ENCODE data around the gene RAD51B. TPM values are rescaled to one million over a fixed set of nuclear protein-coding genes. Genes with fewer than 3 reads are reported as not detected.

Gene RAD51B
- total RNA-seq, 2 donors from 2014 or later, result 42.6 to 50.0 TPM

DNA sequence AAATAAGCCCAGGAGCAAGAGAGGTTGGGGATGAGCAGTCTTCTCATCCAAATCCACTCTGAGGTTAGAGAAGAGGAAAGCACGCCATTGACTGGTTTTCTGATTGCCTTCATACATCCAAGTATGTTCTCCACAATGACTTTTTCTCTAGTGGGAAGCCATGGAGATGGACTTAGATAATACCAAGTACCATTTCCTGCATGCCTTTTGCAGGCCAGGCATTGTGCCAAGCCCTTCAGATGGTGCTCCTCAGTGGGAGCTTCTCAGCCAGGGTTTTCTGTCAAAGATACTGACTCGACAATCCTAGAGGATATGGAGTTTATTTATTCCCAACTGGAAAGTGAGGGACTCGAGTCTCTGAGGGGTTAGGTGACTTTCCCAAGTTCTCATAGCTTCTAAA, 755.3 kb downstream of the RAD51B start:
- H3K9me3 Mint-ChIP-seq, result no peaks in the 10 kb centered on the region
- DNase-seq (no peak), ATAC-seq (replicated peaks in 1 of 2) (no peak)
- H3K36me3 Mint-ChIP-seq (ENCODE audit: insufficient read depth in 2 of 2), result no peaks in the 10 kb centered on the region
- no peaks in the 10 kb centered on the region for H3K4me1 Mint-ChIP-seq (ENCODE audit: low read depth)
- no peak overlapping the region for H3K27ac Mint-ChIP-seq
- no peak overlapping the region for H3K4me3 Mint-ChIP-seq
- H3K27me3 Mint-ChIP-seq (ENCODE audit: low read depth), result no peaks in the 10 kb centered on the region

GRCh38 chr14:68575426-68575825, 755.8 kb downstream of the RAD51B start:
- H3K4me1 Mint-ChIP-seq (ENCODE audit: low read depth), result no peaks in the 10 kb centered on the region
- H3K27me3 Mint-ChIP-seq (ENCODE audit: low read depth), result no peaks in the 10 kb centered on the region
- H3K9me3 Mint-ChIP-seq, result no peaks in the 10 kb centered on the region
- H3K27ac Mint-ChIP-seq, result no peak overlapping the region
- H3K4me3 Mint-ChIP-seq, result no peak overlapping the region
- H3K36me3 Mint-ChIP-seq (ENCODE audit: insufficient read depth in 2 of 2), result no peaks in the 10 kb centered on the region
- no peak for DNase-seq
- no peak for ATAC-seq (replicated peaks in 1 of 2)

DNA sequence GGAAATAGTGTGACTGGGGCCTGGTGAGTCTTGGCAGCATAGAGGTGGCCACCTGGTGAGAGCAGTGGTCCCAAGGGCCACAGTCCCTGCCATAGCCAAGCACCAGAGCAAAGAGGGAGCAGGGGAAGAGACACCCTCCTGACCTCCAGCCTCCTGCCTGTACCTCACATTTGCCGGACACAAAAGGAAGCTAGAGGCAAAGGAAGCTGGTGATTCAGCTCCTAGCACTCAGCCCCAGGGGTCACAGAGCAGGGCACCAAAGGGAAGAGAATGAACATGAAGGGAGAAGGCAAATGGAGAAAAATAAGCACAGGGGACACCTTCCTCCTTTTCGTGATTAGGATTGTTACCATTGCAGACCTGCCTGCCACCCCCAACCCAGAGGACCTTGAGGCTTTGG, 756.5 kb downstream of the RAD51B start:
- no peak for ATAC-seq (replicated peaks in 1 of 2)
- H3K27ac Mint-ChIP-seq, result no peak overlapping the region

DNA sequence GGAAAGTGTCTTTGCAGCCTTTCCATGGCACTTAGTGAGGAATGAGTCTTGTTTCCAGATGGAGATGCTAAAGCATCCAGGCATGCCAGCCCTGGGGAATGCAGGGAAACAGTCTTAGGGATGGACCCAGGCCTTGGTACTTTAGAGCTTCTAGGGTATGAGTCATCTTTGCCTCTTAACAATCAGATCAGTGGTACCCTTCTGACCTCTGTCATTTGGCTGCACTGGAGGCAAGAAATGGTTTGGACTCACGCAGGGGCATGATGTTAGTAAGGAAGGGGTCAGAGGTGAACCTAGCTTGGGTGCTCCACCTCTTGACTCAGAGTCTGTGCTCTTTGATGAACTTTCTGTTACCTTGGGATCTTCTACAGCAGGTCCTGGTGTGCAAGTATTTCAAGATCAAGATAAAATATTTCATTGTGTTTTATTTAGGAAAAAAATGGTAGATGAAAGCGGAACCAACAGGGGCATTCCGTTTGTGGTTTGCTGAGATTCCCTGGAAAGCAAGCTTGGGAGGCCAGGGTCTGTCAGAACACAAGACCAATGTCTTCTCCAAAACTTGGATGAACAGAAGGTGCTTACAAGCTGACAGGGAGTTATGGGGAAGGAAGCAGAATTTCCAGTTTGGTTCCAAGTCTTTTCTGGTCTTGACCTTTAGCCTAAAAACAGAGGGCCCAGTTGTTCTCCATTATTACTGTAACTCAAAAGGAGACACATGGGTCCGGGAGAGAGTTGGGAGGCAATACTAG, 757.1 kb downstream of the RAD51B start:
- peaks cover 0 to 3% of the 10 kb centered on the region in 2 donors for H3K36me3 Mint-ChIP-seq (ENCODE audit: insufficient read depth in 2 of 2)
- H3K4me3 Mint-ChIP-seq, result no peak overlapping the region
- DNase-seq (no peak), ATAC-seq (replicated peaks in 1 of 2) (no peak)
- no peaks in the 10 kb centered on the region for H3K4me1 Mint-ChIP-seq (ENCODE audit: low read depth)
- no peak overlapping the region for H3K27ac Mint-ChIP-seq
- H3K9me3 Mint-ChIP-seq, result no peaks in the 10 kb centered on the region
- H3K27me3 Mint-ChIP-seq (ENCODE audit: low read depth), result no peaks in the 10 kb centered on the region

More for the DNA sequence above, 756.5 kb downstream of the RAD51B start:
- Mint-ChIP-seq H3K4me1 (ENCODE audit: low read depth) (no peaks in the 10 kb centered on the region), H3K27me3 (ENCODE audit: low read depth) (no peaks in the 10 kb centered on the region), H3K9me3 (no peaks in the 10 kb centered on the region), H3K36me3 (ENCODE audit: insufficient read depth in 2 of 2) (no peaks in the 10 kb centered on the region), H3K4me3 (no peak overlapping the region)
- DNase-seq, result no peak

GRCh38 chr14:68577802-68578541, 758.4 kb downstream of the RAD51B start:
- Mint-ChIP-seq H3K36me3 (ENCODE audit: insufficient read depth in 2 of 2) (peaks cover 0 to 3% of the 10 kb centered on the region in 2 donors), H3K4me1 (ENCODE audit: low read depth) (no peaks in the 10 kb centered on the region)
- ATAC-seq (replicated peaks in 1 of 2), result no peak

GRCh38 chr14:68578597-68578996, 759.0 kb downstream of the RAD51B start:
- ATAC-seq (replicated peaks in 1 of 2) (no peak), DNase-seq (no peak)
- Mint-ChIP-seq H3K27me3 (ENCODE audit: low read depth) (no peaks in the 10 kb centered on the region), H3K4me3 (no peak overlapping the region), H3K36me3 (ENCODE audit: insufficient read depth in 2 of 2) (peaks cover 0 to 3% of the 10 kb centered on the region in 2 donors), H3K4me1 (ENCODE audit: low read depth) (no peaks in the 10 kb centered on the region), H3K27ac (no peak overlapping the region), H3K9me3 (peaks cover 1% of the 10 kb centered on the region in 2 donors)

More at GRCh38 chr14:68577802-68578541, 758.4 kb downstream of the RAD51B start:
- Mint-ChIP-seq H3K4me3 (no peak overlapping the region), H3K27ac (no peak overlapping the region), H3K27me3 (ENCODE audit: low read depth) (no peaks in the 10 kb centered on the region), H3K9me3 (peaks cover 1% of the 10 kb centered on the region in 2 donors)
- DNase-seq, result no peak

GRCh38 chr14:68580096-68580645, 760.6 kb downstream of the RAD51B start:
- Mint-ChIP-seq H3K27me3 (ENCODE audit: low read depth) (no peaks in the 10 kb centered on the region), H3K4me3 (no peak overlapping the region), H3K4me1 (ENCODE audit: low read depth) (no peaks in the 10 kb centered on the region), H3K27ac (no peak overlapping the region), H3K9me3 (peaks cover 1% of the 10 kb centered on the region in 2 donors), H3K36me3 (ENCODE audit: insufficient read depth in 2 of 2) (peaks cover 0 to 3% of the 10 kb centered on the region in 2 donors)
- DNase-seq, result no peak
- no peak for ATAC-seq (replicated peaks in 1 of 2)

DNA sequence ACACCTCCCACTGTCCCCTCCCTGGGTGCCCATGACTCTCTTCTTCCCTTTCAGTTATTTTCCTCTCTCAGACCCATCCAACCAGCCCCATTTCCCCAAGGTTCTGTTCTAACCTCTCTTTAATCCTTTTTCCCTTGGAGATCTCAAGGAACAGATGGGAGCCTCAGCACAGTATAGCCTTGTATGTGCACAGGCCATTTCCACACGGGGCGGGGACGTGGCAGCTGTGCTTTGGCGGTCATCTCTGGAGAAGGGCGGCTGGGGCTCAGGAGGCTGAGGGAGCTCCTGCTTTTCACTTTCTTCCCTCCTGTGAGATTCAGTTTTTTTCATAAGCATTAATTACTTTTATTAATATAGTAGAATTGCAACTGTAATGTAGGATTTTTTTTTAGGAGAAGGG, 761.1 kb downstream of the RAD51B start:
- Mint-ChIP-seq H3K4me1 (ENCODE audit: low read depth) (no peaks in the 10 kb centered on the region), H3K4me3 (no peak overlapping the region), H3K36me3 (ENCODE audit: insufficient read depth in 2 of 2) (peaks cover 0 to 3% of the 10 kb centered on the region in 2 donors), H3K9me3 (peaks cover 1% of the 10 kb centered on the region in 2 donors), H3K27ac (no peak overlapping the region), H3K27me3 (ENCODE audit: low read depth) (no peaks in the 10 kb centered on the region)
- DNase-seq, result no peak
- ATAC-seq (replicated peaks in 1 of 2), result no peak

DNA sequence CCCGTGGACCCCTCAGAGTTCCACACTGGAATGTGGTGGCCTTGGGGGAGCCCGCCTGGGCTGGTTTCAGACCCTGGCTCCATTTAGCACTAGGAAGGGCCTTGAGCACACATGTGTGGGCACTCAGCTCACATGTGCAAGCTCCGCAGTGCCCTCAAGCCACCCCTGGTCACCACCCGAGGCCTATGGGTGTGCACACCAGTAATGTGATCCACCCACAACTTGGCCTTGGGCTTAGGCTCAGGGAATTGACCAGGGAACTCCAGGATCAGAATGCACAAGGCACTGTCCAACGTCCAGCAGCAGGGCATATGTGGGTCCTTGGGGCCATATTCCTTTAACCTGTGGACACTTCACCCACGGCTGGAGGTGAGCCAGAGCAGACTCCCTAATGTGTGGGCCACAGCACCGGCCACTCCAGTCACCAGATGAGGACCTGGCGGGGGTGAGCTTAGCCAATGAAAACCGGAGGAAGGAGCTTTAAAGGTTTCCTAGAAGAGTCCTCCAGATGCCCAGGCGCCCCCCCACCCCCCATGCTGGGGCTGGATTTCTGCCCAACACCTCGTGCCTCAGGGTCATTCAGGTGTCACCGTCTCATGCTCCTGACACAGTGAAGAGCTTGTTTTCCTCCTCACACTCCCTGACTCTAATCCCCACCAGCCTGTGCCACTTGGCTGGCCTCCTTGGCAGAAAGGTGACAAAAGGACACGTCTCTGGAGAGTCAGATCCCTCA, 764.1 kb downstream of the RAD51B start:
- Mint-ChIP-seq H3K4me3 (no peak overlapping the region), H3K27ac (no peak overlapping the region), H3K4me1 (ENCODE audit: low read depth) (no peaks in the 10 kb centered on the region), H3K9me3 (peaks cover 1% of the 10 kb centered on the region in 2 donors), H3K36me3 (ENCODE audit: insufficient read depth in 2 of 2) (peaks cover 0 to 3% of the 10 kb centered on the region in 2 donors), H3K27me3 (ENCODE audit: low read depth) (no peaks in the 10 kb centered on the region)
- DNase-seq (no peak), ATAC-seq (replicated peaks in 1 of 2) (no peak)

DNA sequence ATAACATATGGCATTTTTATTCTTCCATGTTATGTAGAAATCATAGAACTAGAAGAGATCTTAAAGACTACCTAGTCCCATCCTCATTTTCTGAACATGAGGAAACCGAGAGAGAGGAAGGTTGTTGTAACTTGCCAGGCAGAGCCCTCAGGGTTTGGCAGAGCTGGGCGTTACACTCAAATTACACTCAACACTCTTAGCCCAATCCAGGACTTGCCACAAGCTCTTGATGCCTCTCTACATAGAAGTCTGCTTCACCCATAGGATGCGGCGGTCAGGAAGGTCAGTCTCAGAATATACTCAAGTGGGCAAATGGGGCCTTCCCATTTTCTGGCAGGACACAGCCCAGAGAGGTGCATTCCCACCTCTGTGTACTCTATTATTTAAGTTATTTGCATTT, 765.2 kb downstream of the RAD51B start:
- H3K36me3 Mint-ChIP-seq (ENCODE audit: insufficient read depth in 2 of 2), result peaks cover 0 to 3% of the 10 kb centered on the region in 2 donors

DNA sequence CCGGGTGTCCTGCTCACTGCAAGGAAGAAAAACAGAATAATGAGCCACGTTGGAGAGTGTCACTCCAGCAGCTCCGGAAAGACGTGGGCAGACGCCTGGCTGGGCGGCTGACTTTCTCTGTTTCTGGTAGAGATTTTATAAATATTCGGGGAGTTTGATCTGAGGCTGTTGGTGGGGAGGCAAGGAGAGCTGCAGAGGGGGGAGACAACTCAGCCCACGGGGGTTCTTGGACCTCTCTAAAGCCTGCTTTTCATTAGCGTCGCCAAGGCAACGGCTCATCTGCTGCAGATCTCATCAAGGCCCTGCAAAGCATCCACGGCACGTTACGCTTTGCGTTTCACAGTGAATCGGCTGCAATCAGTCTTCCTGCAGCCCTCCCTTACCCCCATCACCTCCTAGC, 766.1 kb downstream of the RAD51B start:
- Mint-ChIP-seq H3K9me3 (peaks cover 1% of the 10 kb centered on the region in 2 donors), H3K27me3 (ENCODE audit: low read depth) (no peaks in the 10 kb centered on the region), H3K36me3 (ENCODE audit: insufficient read depth in 2 of 2) (peaks cover 0 to 3% of the 10 kb centered on the region in 2 donors), H3K4me1 (ENCODE audit: low read depth) (peaks cover 5% of the 10 kb centered on the region), H3K4me3 (no peak overlapping the region), H3K27ac (no peak overlapping the region)
- DNase-seq, result no peak
- no peak for ATAC-seq (replicated peaks in 1 of 2)

More for the DNA sequence above, 765.2 kb downstream of the RAD51B start:
- H3K4me1 Mint-ChIP-seq (ENCODE audit: low read depth), result peaks cover 4% of the 10 kb centered on the region
- DNase-seq, result no peak
- H3K9me3 Mint-ChIP-seq, result peaks cover 1% of the 10 kb centered on the region in 2 donors
- no peak for ATAC-seq (replicated peaks in 1 of 2)
- no peak overlapping the region for H3K27ac Mint-ChIP-seq
- H3K4me3 Mint-ChIP-seq, result no peak overlapping the region
- H3K27me3 Mint-ChIP-seq (ENCODE audit: low read depth), result no peaks in the 10 kb centered on the region

DNA sequence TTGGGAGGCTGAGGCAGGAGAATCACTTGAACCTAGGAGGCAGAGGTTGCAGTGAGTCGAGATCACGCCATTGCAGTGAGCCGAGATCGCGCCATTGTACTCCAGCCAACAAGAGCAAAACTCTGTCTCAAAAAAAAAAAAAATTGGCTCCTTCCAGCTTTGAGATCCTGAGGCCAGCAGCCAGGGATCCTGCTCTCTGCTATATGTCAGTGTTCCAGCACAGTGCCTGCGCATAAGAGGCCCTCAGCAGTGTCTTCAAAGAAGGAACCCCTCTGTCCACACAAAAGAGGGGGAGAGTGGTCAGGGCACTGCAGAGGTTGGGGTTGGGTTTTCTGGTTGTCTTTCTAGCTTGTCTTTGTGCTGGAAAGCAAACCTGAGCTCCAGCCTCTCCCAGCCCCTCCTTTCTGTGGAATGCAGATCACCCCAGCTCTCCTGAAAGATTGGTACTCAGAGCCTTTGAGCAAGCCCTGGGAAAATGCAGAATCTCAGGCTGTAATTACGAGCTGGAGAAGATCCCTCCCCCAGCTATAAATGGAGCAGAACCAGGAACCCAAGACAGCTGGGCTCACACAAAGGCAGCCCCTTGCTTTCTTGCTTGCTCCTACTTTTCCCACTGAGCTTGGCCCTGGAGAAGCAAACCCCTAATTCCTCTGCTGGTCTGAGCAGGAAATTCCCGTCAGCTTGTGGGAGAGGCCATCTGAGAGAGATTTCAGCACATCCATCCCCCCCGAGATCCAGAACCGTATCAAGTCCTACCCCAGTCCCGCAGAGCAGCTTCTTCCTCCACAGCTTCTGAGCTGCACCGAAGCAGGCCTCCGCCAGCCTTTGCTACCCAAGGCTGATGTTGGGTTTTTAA, 767.5 kb downstream of the RAD51B start:
- ATAC-seq (replicated peaks in 1 of 2), result no peak
- H3K27ac Mint-ChIP-seq, result no peak overlapping the region
- peaks cover 0 to 1% of the 10 kb centered on the region in 2 donors for H3K9me3 Mint-ChIP-seq

More for the DNA sequence above, 767.5 kb downstream of the RAD51B start:
- no peaks in the 10 kb centered on the region for H3K36me3 Mint-ChIP-seq (ENCODE audit: insufficient read depth in 2 of 2)
- no peak for DNase-seq
- peaks cover 5% of the 10 kb centered on the region for H3K4me1 Mint-ChIP-seq (ENCODE audit: low read depth)
- no peaks in the 10 kb centered on the region for H3K27me3 Mint-ChIP-seq (ENCODE audit: low read depth)
- H3K4me3 Mint-ChIP-seq, result no peak overlapping the region
